Osteoblast (primary cell): ENCODE measurements around the gene ZNF892. TPM values are rescaled to one million over a fixed set of nuclear protein-coding genes. Genes with fewer than 3 reads are reported as not detected.

Experiments used
- DNase-seq: peaks from one replicate; pipeline ENCODE4 v3.0.0; 2011; ENCODE audit warnings: low spot score, mixed read lengths; ENCODE audit not compliant: insufficient read length; ENCODE audit errors: missing footprints
- H2AFZ ChIP-seq: 2 replicates; pipeline ENCODE4 v1.6.0; 2011; ENCODE audit warnings: mild to moderate bottlenecking, low read length
- H3K27ac ChIP-seq: 2 replicates; pipeline ENCODE4 v1.5.1; 2011; ENCODE audit warnings: mild to moderate bottlenecking, low read depth, low read length, moderate library complexity
- H3K27me3 ChIP-seq: 2 replicates; pipeline ENCODE4 v1.6.0; 2012; ENCODE audit warnings: mild to moderate bottlenecking, control low read depth, inconsistent platforms, low read length, moderate library complexity; ENCODE audit not compliant: insufficient read depth
- H3K36me3 ChIP-seq: 2 replicates; pipeline ENCODE4 v1.5.1; 2011; ENCODE audit warnings: mild to moderate bottlenecking, low read length, control low read depth, moderate library complexity; ENCODE audit not compliant: insufficient read depth
- H3K4me1 ChIP-seq: 2 replicates; pipeline ENCODE4 v1.5.1; 2011; ENCODE audit warnings: mild to moderate bottlenecking, low read length, control low read depth, moderate library complexity; ENCODE audit not compliant: insufficient read depth
- H3K4me2 ChIP-seq: 2 replicates; pipeline ENCODE4 v1.6.0; 2011; ENCODE audit warnings: mild to moderate bottlenecking, low read length; ENCODE audit not compliant: insufficient read depth
- H3K4me3 ChIP-seq: fragments of 200-600 bp; sonication (generic); 3 replicates; pipeline ENCODE4 v1.5.1; 2012; ENCODE audit warnings: mild to moderate bottlenecking, low read length, inconsistent platforms; ENCODE audit not compliant: insufficient read depth
- H3K79me2 ChIP-seq: 2 replicates; pipeline ENCODE4 v1.6.0; 2012; ENCODE audit warnings: mild to moderate bottlenecking, low read length, control low read depth, inconsistent platforms; ENCODE audit not compliant: insufficient read depth
- H3K9me3 ChIP-seq: 2 replicates; pipeline ENCODE4 v1.5.1; 2011; ENCODE audit warnings: low read depth, low read length, control low read depth
- H4K20me1 ChIP-seq: 2 replicates; pipeline ENCODE4 v1.6.0; 2012; ENCODE audit warnings: mild to moderate bottlenecking, low read length, control low read depth; ENCODE audit not compliant: insufficient read depth
- CTCF ChIP-seq: IDR thresholded peaks from 2 replicates; pipeline ENCODE4 v1.5.1; 2011; ENCODE audit warnings: mild to moderate bottlenecking, low read depth, low read length, moderate library complexity; ENCODE audit errors: extremely low read depth
- total RNA-seq: library from RNA; depleted of rRNA; stranded (reverse); fragments of >200 nt; gene quantifications from 2 replicates; pipeline ENCODE4 v1.2.3, GENCODE V29; 2012

ZNF892 gene
- total RNA-seq, 1 donor: 6.2 TPM

- H3K4me3 ChIP-seq: no peak overlapping the region
- no peaks in the 10 kb centered on the region for H3K79me2 ChIP-seq
- no peaks in the 10 kb centered on the region for H4K20me1 ChIP-seq
- H3K36me3 ChIP-seq: no peaks in the 10 kb centered on the region
- no peak overlapping the region for H3K27ac ChIP-seq
- DNase-seq: no peak
- peaks cover 8% of the 10 kb centered on the region for H3K27me3 ChIP-seq
- H3K4me2 ChIP-seq: no peak overlapping the region
- no peak for TF ChIP-seq CTCF
- no peaks in the 10 kb centered on the region for H3K9me3 ChIP-seq
- peaks cover 5% of the 10 kb centered on the region for H3K4me1 ChIP-seq
- H2AFZ ChIP-seq: no peak overlapping the region
Measured at GRCh38 chr2:95232232-95232631, 24.9 kb downstream of the ZNF892 start.

GRCh38 chr2:95234286-95234785, 27.0 kb downstream of the ZNF892 start:
- no peak overlapping the region for H3K4me2 ChIP-seq
- H2AFZ ChIP-seq: no peak overlapping the region
- no peaks in the 10 kb centered on the region for H3K79me2 ChIP-seq
- DNase-seq: no peak
- peaks cover 8% of the 10 kb centered on the region for H3K27me3 ChIP-seq
- no peak for TF ChIP-seq CTCF
- no peaks in the 10 kb centered on the region for H4K20me1 ChIP-seq
- H3K27ac ChIP-seq: no peak overlapping the region
- H3K9me3 ChIP-seq: no peaks in the 10 kb centered on the region
- no peaks in the 10 kb centered on the region for H3K36me3 ChIP-seq
- H3K4me3 ChIP-seq: no peak overlapping the region
- H3K4me1 ChIP-seq: peaks cover 5% of the 10 kb centered on the region

- Histone ChIP-seq H3K79me2 (no peaks in the 10 kb centered on the region), H4K20me1 (no peaks in the 10 kb centered on the region), H3K27me3 (peaks cover 8% of the 10 kb centered on the region), H3K4me1 (peaks cover 5% of the 10 kb centered on the region), H3K9me3 (no peaks in the 10 kb centered on the region), H3K36me3 (no peaks in the 10 kb centered on the region), H3K27ac (no peak overlapping the region), H3K4me3 (no peak overlapping the region), H3K4me2 (no peak overlapping the region), H2AFZ (no peak overlapping the region)
- no peak for DNase-seq
- no peak for TF ChIP-seq CTCF
Measured at GRCh38 chr2:95234816-95235215, 27.5 kb downstream of the ZNF892 start.

- Histone ChIP-seq H3K4me2 (no peak overlapping the region), H4K20me1 (no peaks in the 10 kb centered on the region), H3K36me3 (no peaks in the 10 kb centered on the region), H3K9me3 (peaks cover 2% of the 10 kb centered on the region), H3K27me3 (peaks cover 8% of the 10 kb centered on the region), H2AFZ (no peak overlapping the region), H3K79me2 (no peaks in the 10 kb centered on the region), H3K4me1 (no peaks in the 10 kb centered on the region), H3K4me3 (no peak overlapping the region), H3K27ac (no peak overlapping the region)
- DNase-seq: no peak
- TF ChIP-seq CTCF: no peak
Measured at GRCh38 chr2:95238131-95238530, 30.8 kb downstream of the ZNF892 start.
